GM12892 (cell line): ENCODE data around the gene LIPK.

Experiments
- POLR2A ChIP-seq: IDR thresholded peaks from 2 replicates; pipeline ENCODE4 v1.6.1; 2011; ENCODE audit warnings: low read depth, low read length, control low read depth
- TAF1 ChIP-seq: IDR thresholded peaks from 2 replicates; pipeline ENCODE4 v1.6.1; 2011; ENCODE audit warnings: low read depth, mild to moderate bottlenecking, control low read depth, low read length, borderline replicate concordance

DNA sequence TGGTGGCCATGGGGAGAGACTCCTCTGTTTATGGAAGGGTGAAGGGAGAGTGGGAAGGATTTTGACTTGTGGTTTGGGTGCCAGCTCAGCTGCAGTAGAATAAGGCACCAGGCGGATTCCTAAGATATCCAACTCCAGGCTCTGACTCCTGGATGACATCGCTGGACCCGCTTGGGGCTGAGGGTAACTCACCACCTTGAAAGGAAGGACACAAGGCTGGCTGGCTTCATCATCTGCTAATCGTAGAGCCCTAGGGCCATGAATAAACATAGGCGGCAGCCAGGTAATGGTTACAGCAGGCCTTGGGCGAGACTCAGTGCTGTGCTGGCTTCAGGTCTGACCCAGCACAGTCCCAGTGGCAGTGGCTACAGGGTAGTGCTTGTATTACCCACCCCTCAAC lies 16.7 kb upstream of the LIPK start:
- TF ChIP-seq POLR2A (no peak), TAF1 (no peak)
